ENCODE measurements around the gene DPP10.

DNA sequence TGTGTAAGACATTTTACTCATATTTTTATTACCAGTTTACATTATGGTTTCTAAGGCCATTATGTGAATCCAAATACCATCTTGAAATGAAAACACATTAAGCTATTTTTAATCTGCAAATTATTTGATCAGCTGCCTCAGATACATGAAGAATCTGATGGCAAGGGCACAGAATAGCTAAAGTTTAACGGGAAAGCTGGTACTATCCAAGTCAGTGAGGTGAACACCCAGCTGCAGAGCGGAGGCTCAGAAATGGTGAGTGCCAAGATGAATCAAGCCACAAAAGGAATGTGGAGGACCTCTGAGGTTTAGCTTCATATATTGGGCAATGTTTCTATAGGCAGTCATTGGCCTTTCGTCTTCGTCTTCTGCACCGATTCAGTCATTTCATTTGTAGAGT lies 75.1 kb downstream of the DPP10 start:
- TF ChIP-seq, protein P1, sequence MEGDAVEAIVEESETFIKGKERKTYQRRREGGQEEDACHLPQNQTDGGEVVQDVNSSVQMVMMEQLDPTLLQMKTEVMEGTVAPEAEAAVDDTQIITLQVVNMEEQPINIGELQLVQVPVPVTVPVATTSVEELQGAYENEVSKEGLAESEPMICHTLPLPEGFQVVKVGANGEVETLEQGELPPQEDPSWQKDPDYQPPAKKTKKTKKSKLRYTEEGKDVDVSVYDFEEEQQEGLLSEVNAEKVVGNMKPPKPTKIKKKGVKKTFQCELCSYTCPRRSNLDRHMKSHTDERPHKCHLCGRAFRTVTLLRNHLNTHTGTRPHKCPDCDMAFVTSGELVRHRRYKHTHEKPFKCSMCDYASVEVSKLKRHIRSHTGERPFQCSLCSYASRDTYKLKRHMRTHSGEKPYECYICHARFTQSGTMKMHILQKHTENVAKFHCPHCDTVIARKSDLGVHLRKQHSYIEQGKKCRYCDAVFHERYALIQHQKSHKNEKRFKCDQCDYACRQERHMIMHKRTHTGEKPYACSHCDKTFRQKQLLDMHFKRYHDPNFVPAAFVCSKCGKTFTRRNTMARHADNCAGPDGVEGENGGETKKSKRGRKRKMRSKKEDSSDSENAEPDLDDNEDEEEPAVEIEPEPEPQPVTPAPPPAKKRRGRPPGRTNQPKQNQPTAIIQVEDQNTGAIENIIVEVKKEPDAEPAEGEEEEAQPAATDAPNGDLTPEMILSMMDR (IDR thresholded peaks at IDR 0.05; ENCODE audit: insufficient read depth, low read depth, low read length), result no peak
- no peak for TF ChIP-seq EZH2 (IDR thresholded peaks at IDR 0.05; ENCODE audit: insufficient read depth, low read length)
